T-helper 22 cell (primary cell): ENCODE data around the gene ZNF157.

Experiments
- DNase-seq: peaks from one replicate; pipeline ENCODE4 v3.0.0-alpha.2; 2020; ENCODE audit warnings: low read depth

ZNF157 gene

DNA sequence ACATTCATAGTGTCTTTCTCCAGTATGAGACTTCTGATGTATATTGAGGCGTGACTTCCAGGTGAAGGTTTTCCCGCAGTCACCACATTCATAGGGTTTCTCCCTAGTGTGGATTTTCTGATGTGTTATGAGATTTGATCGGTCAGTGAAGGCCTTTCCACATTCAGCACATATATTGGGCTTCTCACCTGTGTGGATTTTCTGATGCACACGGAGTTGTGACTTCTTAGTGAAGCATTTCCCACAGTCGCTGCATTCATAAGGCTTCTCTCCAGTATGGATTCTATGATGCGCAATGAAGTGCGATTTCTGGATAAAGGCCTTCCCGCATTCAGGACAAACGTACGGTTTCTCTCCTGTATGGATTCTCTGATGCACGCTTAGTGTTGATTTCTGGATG lies 77.2 kb downstream of the ZNF157 start:
- no peak for DNase-seq

- DNase-seq, result no peak
These were observed 77.9 kb downstream of the ZNF157 start for GRCh38 chrX:47448165-47448806.

- no peak for DNase-seq
These were observed 81.7 kb downstream of the ZNF157 start for GRCh38 chrX:47452112-47452511.

GRCh38 chrX:47456080-47456479 lies 85.7 kb downstream of the ZNF157 start:
- DNase-seq, result no peak

DNA sequence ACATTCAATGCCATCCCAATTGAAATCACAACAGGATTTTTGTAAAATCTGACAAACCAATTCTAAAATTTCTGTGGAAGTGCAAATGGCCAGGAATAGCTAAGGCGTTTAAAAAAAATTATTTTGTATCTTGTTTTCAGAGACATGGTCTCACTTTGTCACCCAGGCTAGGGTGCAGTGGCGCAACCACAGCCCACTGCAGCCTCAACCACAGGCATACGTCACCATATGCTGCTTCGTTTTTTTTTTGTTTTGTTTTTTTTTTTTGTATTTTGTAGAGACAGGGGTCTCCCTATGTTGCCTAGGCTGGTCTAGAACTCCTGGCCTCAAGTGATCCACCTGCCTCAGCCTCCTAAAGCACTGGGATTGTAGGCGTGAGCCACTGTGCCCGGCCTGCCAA lies 88.2 kb downstream of the ZNF157 start:
- no peak for DNase-seq

DNA sequence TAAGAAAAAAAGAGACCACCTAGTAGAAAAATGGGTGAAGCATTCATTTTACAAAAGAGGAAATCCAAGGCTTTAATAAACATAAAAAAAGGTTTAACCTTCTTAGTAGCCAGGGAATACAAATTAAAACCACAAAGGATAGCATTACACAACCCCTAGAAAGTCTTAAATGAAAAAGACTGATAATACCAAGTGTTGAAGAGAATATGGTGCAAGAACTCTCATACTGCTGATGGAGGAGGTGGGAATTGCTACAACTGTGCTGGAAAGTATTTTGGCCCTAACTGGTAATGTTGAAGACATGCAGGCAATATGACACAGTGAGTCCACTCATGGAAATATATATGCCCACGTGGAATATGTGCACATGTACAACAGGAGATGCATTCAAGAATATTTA lies 90.2 kb downstream of the ZNF157 start:
- DNase-seq, result no peak
